Activated T-cell treated with anti-CD3 and anti-CD28 coated beads, Interleukin-2, amount 50 U/mL, for 48 hours (primary cell): ENCODE measurements around the gene RPS28.
"Not testable (repeated sequence)": the region's sequence is repeated elsewhere in the genome, so short reads cannot be mapped to it uniquely, and the experiment has no call there.

Experiments
- DNase-seq, 2 experiments: peaks; one replicate each; pipeline ENCODE4 v3.0.0-alpha.2; 2020

Gene RPS28

GRCh38 chr19:8342684-8343482 lies 21.6 kb downstream of the RPS28 start, which contains the start of gene KANK3:
KANK3 (minus strand) TSS chr19:8343262; CDS start chr19:8337828, 5,434 bp downstream.
- DNase-seq = peak; percentile 97

DNA sequence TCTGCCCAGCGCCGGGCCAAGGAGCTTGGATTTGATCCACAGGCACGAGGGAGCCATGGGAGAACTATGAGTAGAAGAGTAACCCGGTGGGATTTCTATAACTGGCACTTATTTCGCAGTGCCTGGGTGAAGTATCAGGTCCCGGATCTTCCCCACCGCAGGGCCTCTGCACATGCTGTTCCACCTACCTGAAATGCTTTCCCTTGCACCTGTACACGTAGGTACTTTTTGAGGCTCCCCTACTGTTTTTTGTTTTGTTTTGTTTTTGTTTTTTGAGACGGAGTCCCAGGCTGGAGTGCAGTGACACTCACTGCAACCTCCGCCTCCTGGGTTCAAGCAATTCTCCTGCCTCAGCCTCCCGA lies 22.2 kb downstream of the RPS28 start:
- no peak for DNase-seq

DNA sequence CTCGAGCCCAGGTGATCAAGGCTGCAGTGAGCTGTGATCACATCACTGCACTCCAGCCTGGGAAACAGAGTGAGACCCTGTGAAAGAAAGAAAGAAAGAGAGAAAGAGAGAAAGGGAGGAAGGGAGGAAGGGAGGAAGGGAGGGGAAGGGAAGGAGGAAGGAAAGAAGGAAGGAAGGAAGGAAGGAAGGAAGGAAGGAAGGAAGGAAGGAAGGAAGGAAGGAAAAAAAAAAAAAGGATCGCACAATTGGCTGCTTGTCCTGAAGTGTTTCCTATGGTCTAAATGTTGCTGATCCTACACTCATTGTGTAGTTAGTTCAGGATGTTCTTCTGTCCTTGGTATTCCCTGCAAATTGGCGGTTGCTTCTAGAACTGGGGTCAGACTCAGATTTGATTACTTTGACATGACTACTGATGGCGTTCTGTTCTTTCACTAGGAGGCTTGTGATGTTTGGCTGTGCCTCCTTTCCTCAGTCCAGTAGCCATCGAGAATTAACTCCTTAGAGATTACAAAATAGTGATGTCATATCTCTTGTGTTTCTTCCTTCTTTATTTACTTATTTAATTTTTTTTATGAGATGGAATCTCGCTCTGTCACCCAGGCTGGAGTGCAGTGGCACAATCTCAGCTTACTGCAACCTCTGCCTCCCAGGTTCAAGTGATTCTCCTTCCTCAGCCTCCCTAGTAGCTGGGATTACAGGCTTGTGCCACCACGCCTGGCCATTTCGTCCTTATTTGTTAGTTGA lies 28.5 kb downstream of the RPS28 start:
- DNase-seq = not testable (repeated sequence)

DNA sequence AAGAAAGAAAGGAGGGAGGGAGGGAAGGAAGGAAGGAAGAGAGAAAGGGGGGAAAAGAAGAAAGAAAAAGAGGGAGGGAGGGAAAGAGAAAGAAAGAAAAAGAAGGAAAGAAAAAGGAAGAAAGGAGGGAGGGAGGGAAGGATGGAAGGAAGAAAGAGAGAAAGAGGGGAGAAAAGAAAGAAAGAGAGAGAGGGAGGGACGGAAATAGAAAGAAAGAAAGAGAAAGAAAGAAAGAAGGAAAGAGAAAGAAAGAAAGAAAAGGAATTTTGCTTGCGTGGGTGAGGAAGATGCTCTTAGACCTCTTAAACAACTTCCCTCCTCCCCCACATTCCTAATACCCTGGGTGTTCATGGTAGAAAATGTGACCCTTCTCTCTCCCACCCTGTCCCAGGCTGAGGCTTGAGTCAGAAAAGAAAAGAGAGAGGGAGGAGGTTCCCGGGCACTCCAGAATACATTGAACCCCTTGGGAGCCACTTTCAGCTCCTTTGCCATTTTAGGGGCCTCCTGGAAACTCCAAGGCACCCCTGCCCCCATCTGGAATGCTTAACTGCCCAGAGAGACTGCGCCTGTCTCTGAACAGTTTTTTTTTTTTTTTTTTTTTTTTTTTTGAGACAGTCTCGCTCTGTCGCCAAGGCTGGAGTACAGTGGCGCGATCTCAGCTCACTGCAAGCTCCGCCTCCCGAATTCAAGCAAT lies 31.0 kb downstream of the RPS28 start:
- no peak for DNase-seq

- DNase-seq = not testable (repeated sequence)
Observed at GRCh38 chr19:8352845-8353244, 31.5 kb downstream of the RPS28 start.

- DNase-seq = no peak
Observed at GRCh38 chr19:8355631-8356402, 34.5 kb downstream of the RPS28 start.

DNA sequence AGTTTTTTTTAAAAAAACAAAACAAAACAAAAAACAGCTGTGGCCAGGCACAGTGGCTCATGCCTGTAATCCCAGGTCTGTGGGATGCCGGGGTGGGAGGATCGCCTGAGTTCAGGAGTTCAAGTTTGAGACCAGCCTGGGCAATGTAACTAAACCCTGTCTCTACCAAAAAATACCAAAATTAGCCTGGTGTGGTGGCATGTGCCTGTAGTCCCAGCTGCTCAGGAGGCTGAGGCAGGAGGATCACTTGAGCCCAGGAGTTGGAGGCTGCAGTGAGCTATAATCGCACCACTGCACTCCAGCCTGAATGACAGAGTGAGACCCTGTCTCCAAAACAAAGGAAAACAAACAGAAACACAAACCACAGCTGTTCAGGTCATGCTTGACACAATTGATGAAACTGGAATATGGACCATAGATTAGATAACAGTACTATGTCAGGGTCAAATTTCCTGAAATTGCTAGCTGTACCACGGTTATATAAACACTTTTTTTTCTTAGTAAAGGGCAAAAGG lies 35.8 kb downstream of the RPS28 start:
- DNase-seq = no peak

DNA sequence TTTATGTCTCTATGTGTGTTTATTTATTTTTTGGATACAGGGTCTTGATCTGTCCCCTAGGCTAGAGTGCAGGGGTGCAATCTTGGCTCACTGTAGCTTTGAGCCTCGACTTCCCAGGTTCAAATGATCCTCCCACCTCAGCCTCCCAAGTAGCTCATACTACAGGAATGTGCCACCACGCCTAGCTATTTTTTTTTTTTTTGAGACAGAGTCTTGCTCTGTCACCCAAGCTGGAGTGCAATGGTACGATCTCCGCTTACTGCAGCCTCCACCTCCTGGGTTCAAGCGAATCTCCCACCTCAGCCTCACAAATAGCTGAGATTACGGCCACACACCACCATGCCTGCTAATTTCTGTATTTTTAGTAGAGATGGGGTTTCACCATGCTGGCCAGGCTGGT lies 37.7 kb downstream of the RPS28 start:
- DNase-seq = no peak

DNA sequence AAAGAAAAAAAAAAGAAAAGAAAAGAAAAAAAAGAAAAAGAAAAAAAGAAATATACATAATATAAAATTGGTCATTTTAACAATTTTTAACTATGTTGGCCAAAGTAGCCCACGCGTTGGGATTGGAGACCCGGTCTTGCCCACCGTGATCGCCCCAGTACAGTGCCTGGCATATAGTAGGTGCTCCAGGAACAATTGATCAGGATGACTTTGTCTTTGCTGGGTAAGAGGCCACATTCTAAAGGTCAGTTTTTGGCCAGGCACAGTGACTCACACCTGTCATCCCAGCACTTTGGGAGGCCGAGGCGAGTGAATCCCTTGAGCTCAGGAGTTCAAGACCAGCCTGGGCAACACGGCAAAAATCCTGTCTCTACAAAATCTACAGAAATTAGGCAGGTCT lies 38.9 kb downstream of the RPS28 start:
- DNase-seq = no peak

GRCh38 chr19:8361921-8362793 lies 40.9 kb downstream of the RPS28 start:
- peak; percentile 42 to 63 for DNase-seq

GRCh38 chr19:8363803-8364771 lies 42.8 kb downstream of the RPS28 start, which contains the start of gene ANGPTL4:
ANGPTL4 (plus strand) TSS chr19:8364155; CDS start chr19:8364322, 167 bp downstream.
- DNase-seq = peak; percentile 80 to 85

- DNase-seq = no peak
Observed at GRCh38 chr19:8366121-8366581, 44.9 kb downstream of the RPS28 start.

- no peak for DNase-seq
Observed at GRCh38 chr19:8366961-8367326, 45.6 kb downstream of the RPS28 start.

- no peak for DNase-seq
Observed at GRCh38 chr19:8367327-8368001, 46.2 kb downstream of the RPS28 start.

DNA sequence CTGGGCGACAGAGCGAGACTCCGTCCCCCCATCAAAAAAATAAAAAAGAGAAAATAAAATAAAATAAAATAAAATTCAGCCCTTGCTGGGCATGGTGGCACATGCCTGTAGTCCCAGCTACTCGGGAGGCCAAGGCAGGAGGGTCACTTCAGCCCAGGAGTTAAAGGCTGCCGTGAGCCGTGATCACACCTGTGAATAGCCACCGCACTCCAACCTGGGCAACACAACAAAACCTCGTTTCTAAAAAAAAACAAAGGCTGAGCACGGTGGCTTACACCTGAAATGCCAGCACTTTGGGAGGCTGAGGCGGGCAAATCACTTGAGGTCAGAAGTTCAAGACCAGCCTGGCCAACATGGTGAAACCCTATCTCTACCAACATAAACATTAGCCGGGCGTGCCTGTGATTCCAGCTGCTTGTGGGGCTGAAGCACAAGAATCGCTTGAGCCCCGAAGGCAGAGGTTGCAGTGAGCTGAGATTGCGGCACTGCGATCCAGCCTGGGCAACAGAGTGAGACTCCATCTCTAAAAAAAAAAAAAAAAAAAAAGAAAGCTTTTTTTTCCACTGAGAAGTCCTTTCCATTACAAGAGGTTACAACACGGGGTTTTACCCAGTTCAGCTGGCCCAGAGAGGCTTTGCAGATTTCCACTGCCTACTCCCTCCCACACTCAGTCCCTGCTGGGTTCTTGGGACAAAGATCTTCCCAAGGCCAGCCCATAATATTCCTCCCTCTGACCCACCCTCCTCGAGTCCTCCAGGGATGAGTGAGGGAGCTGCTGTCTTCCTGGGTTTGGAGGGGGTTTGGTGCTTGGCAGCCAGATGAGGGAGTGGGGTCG lies 49.1 kb downstream of the RPS28 start:
- no peak for DNase-seq

DNA sequence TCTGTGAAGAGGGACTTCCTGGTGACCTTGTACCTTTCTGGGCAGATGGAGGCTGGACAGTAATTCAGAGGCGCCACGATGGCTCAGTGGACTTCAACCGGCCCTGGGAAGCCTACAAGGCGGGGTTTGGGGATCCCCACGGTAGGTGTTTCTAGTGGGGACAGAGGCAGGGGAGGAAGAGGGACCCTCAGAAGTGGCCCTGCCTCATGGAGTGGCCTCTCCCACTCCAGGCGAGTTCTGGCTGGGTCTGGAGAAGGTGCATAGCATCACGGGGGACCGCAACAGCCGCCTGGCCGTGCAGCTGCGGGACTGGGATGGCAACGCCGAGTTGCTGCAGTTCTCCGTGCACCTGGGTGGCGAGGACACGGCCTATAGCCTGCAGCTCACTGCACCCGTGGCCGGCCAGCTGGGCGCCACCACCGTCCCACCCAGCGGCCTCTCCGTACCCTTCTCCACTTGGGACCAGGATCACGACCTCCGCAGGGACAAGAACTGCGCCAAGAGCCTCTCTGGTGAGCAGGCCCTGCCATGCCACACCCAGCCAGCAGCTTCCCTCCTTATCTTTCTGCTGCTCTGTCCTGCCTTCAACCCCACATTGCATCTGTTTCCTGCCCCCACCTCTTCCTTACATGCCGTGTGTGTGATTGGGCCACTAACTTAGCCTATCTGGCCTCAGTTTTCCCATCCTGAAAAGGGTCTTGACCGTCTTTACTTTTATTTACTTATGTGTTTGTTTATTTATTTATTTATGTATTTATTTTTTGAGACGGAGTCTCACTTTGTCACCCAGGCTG lies 49.9 kb downstream of the RPS28 start:
- no peak for DNase-seq
